PFSK-1 (cell line): ENCODE results near the gene FCRLA.

ENCODE experiments used
- FOXP2 ChIP-seq: optimal IDR thresholded peaks from 2 replicates; pipeline ENCODE3; 2011; ENCODE audit warnings: borderline replicate concordance, control low read depth, inconsistent platforms; ENCODE audit not compliant: insufficient read depth; ENCODE audit errors: extremely low read length, extremely low read depth
- POLR2AphosphoS5 ChIP-seq: IDR thresholded peaks from 2 replicates; pipeline ENCODE4 v1.6.1; 2012; ENCODE audit warnings: low read depth, mild to moderate bottlenecking, control low read depth, low read length, moderate library complexity
- SIN3A ChIP-seq: IDR thresholded peaks from 2 replicates; pipeline ENCODE4 v1.6.1; 2012; ENCODE audit warnings: mild to moderate bottlenecking, low read length, moderate library complexity, borderline replicate concordance; ENCODE audit not compliant: insufficient read depth
- TAF1 ChIP-seq: IDR thresholded peaks from 2 replicates; pipeline ENCODE4 v1.6.1; 2012; ENCODE audit warnings: low read length, control low read depth, borderline replicate concordance; ENCODE audit not compliant: insufficient read depth
- TF ChIP-seq, protein P1 (sequence below), 2 experiments: IDR thresholded peaks; 2 replicates each; pipeline versions ENCODE4 v1.6.1 to v1.8.0; 2011 to 2012; ENCODE audit warnings: low read depth in 2 of 2, low read length in 2 of 2, control low read depth in 1 of 2, inconsistent platforms in 1 of 2, mild to moderate bottlenecking in 1 of 2, moderate library complexity in 1 of 2; ENCODE audit not compliant: insufficient read depth in 1 of 2

The FCRLA gene

DNA sequence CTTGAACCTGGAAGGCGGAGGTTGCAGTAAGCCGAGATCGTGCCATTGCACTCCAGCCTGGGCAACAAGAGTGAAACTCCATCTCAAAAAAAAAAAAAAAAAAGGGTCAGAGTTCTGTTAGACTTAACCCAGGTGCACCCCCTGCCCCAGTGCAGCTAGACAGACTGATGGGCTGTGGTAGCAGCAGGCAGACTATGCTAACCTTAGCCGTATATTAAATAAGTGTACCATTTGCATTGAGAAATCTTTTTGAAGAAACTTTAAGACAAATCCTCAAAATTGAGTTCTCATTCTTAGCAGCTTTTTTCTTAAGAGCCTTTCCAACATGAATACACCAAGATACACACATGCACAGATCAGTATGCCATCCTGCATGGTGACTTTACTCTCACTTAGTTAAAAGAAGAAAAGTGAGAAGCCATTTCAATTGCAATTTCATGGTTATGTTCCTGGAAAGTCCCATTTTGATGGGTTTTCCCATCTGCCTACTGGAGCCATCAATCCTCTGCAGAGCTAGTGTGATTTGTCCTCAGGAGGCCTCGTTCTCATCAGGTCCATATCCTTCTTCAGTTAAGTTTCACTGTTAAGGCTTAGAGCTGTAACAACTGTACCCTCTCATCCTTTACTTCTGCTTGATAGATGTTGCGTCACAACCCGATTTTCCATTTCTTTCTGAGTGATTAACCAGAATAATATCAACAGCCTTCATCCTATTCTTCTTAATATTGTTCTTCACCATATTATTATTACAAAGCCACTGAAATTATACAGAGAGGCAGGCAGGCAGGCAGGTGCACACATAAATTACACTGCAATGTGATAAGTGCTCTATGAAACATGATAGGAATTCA lies 21.6 kb downstream of the FCRLA start:
- no peak for TF ChIP-seq SIN3A
- TF ChIP-seq TAF1, result no peak
- no peak for TF ChIP-seq FOXP2
- TF ChIP-seq, protein P1, sequence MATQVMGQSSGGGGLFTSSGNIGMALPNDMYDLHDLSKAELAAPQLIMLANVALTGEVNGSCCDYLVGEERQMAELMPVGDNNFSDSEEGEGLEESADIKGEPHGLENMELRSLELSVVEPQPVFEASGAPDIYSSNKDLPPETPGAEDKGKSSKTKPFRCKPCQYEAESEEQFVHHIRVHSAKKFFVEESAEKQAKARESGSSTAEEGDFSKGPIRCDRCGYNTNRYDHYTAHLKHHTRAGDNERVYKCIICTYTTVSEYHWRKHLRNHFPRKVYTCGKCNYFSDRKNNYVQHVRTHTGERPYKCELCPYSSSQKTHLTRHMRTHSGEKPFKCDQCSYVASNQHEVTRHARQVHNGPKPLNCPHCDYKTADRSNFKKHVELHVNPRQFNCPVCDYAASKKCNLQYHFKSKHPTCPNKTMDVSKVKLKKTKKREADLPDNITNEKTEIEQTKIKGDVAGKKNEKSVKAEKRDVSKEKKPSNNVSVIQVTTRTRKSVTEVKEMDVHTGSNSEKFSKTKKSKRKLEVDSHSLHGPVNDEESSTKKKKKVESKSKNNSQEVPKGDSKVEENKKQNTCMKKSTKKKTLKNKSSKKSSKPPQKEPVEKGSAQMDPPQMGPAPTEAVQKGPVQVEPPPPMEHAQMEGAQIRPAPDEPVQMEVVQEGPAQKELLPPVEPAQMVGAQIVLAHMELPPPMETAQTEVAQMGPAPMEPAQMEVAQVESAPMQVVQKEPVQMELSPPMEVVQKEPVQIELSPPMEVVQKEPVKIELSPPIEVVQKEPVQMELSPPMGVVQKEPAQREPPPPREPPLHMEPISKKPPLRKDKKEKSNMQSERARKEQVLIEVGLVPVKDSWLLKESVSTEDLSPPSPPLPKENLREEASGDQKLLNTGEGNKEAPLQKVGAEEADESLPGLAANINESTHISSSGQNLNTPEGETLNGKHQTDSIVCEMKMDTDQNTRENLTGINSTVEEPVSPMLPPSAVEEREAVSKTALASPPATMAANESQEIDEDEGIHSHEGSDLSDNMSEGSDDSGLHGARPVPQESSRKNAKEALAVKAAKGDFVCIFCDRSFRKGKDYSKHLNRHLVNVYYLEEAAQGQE (IDR thresholded peaks at IDR 0.05; ENCODE audit: insufficient read depth in 1 of 2, low read depth in 2 of 2, low read length in 2 of 2), result no peak
- TF ChIP-seq POLR2AphosphoS5, result no peak

DNA sequence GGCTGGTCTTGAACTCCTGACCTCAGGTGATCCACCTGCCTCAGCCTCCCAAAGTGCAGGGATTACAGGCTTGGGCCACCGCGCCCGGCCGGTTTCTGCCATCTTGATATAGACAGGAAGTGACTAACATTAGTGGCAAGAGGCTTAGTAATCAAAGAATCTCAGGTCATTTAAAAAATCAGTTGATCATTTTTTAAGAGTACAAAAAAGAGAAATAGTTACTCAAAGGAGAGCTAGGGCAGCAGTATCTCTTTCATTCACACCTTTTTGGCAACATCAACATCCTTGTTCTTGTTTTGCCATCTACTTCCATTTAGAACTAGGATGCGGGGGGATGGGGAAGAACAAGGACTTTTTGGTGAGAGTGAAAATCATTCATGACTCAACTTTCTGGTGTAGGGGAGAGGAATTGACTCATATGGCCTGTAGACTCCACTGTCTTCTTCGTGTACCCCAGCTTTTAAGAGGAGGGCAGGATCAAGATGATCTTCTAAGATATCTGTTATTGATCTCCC lies 23.1 kb downstream of the FCRLA start:
- TF ChIP-seq TAF1 (no peak), POLR2AphosphoS5 (no peak), FOXP2 (no peak), SIN3A (no peak)
- TF ChIP-seq, protein P1 (IDR thresholded peaks at IDR 0.05; ENCODE audit: insufficient read depth in 1 of 2, low read depth in 2 of 2, low read length in 2 of 2), result no peak

DNA sequence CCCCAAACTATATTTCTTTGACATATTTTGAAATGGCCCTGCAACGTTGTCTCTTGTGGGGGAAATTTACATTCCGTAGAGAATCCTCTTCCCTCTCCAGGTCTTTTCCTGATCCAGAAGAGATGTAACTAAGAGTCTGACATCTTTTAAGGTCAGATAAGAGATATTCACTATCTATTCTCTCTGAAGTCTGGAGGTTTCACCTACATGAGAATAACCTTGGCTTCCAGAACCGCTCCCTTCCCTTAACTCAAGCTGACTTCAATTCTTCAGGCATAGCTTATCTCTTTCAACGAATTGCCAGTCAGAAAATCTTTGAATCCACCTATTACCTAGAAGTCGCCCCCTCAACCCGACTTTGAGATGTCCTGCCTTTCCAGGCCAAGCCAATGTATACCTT lies 24.2 kb downstream of the FCRLA start:
- no peak for TF ChIP-seq SIN3A
- TF ChIP-seq, protein P1 (IDR thresholded peaks at IDR 0.05; ENCODE audit: insufficient read depth in 1 of 2, low read depth in 2 of 2, low read length in 2 of 2), result no peak
- no peak for TF ChIP-seq FOXP2
- TF ChIP-seq TAF1, result no peak
- TF ChIP-seq POLR2AphosphoS5, result no peak

DNA sequence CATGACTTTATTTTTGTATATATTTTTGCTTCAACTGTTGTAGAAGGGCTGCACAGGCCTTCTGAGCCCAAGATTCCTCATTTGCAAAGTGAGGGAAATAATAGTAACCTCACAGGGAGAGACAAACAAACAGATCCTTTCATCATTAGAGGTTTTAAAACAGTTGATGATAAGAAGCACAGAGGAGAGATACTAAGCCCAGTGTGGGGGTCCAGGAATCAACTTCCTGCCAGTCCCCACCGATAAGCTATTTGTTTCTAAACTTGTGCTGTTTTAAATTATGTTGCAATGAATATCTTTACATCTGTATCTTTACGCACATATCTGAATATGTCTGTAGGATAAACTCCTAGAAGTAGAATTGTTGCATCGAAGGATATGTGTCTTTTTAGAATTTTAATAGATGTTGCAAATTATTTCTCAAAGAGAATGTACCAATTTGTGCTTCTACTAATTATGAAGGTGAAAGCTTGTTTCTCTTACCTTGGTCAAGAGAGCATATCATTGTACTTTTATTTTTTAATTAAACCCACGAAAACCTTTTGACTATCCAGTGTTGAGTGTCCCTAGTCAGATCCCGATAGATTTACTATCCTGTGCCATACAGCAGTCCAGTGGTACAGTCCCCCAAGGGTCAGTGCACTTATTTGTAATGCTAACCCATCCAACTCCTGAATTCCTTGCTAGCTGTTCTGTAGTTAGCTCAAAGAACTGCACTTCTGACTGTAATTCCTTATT lies 25.1 kb downstream of the FCRLA start:
- TF ChIP-seq TAF1, result no peak
- no peak for TF ChIP-seq FOXP2
- TF ChIP-seq POLR2AphosphoS5, result no peak
- no peak for TF ChIP-seq SIN3A
- TF ChIP-seq, protein P1 (IDR thresholded peaks at IDR 0.05; ENCODE audit: insufficient read depth in 1 of 2, low read depth in 2 of 2, low read length in 2 of 2), result no peak
